SK-N-SH (cell line): ENCODE results near the gene CDC42BPG.

Experiments
- CHD2 ChIP-seq: fragments of 150-350 bp; IDR thresholded peaks from 2 replicates; pipeline ENCODE4 v1.6.1; 2018; ENCODE audit warnings: low read length; ENCODE audit not compliant: partially characterized antibody
- CTCF ChIP-seq: fragments of 200-600 bp; sonication (generic); IDR thresholded peaks from 2 replicates; pipeline ENCODE4 v1.6.1; 2017; ENCODE audit warnings: antibody characterized with exemption, mild to moderate bottlenecking, moderate library complexity
- EZH2phosphoT487 ChIP-seq: fragments of 200-600 bp; sonication (generic); IDR thresholded peaks from 2 replicates; pipeline ENCODE4 v1.6.1; 2017; ENCODE audit warnings: low read depth, mixed run types, mild to moderate bottlenecking, antibody characterized with exemption, moderate library complexity, borderline replicate concordance
- GABPA ChIP-seq: IDR thresholded peaks from 2 replicates; pipeline ENCODE4 v1.4.0; 2012; ENCODE audit warnings: low read depth, mild to moderate bottlenecking
- IRF3 ChIP-seq: fragments of 150-350 bp; IDR thresholded peaks from 2 replicates; pipeline ENCODE4 v1.6.1; 2016; ENCODE audit warnings: mild to moderate bottlenecking, low read depth, low read length
- MXI1 ChIP-seq: IDR thresholded peaks from 2 replicates; pipeline ENCODE4 v1.6.1; 2012; ENCODE audit warnings: mild to moderate bottlenecking, low read depth, low read length, improper control_type of control experiment
- NFIC ChIP-seq: IDR thresholded peaks from 2 replicates; pipeline ENCODE4 v1.4.0; 2012; ENCODE audit warnings: borderline replicate concordance
- POLR2AphosphoS5 ChIP-seq: IDR thresholded peaks from 2 replicates; pipeline ENCODE4 v1.6.1; 2012; ENCODE audit warnings: low read depth, low read length
- RAD21 ChIP-seq: IDR thresholded peaks from 2 replicates; pipeline ENCODE4 v1.6.1; 2012; ENCODE audit warnings: mild to moderate bottlenecking, low read length
- REST ChIP-seq: IDR thresholded peaks from 2 replicates; pipeline ENCODE4 v1.6.1; 2012; ENCODE audit warnings: mild to moderate bottlenecking, low read depth, low read length, moderate library complexity
- RFX5 ChIP-seq: IDR thresholded peaks from 2 replicates; pipeline ENCODE4 v1.6.1; 2012; ENCODE audit warnings: mild to moderate bottlenecking, improper control_type of control experiment, low read length
- USF2 ChIP-seq: fragments of 150-350 bp; IDR thresholded peaks from 2 replicates; pipeline ENCODE4 v1.6.1; 2017; ENCODE audit warnings: antibody characterized with exemption, low read length, low read depth, borderline replicate concordance
- ZBTB33 ChIP-seq: IDR thresholded peaks from 2 replicates; pipeline ENCODE4 v1.4.0; 2012; ENCODE audit warnings: low read depth, borderline replicate concordance

- TF ChIP-seq RAD21: no peak
- TF ChIP-seq CHD2: no peak
- TF ChIP-seq CTCF: no peak
- TF ChIP-seq EZH2phosphoT487: no peak
- TF ChIP-seq ZBTB33: no peak
- no peak for TF ChIP-seq MXI1
- no peak for TF ChIP-seq POLR2AphosphoS5
- no peak for TF ChIP-seq NFIC
- TF ChIP-seq IRF3: no peak
- no peak for TF ChIP-seq REST
- no peak for TF ChIP-seq USF2
- no peak for TF ChIP-seq RFX5
- TF ChIP-seq GABPA: no peak
These were observed 54.9 kb downstream of the CDC42BPG start for GRCh38 chr11:64789331-64790204.
